HepG2 (cell line): Measurements from ENCODE around the gene CYP17A1. TPM values are rescaled to one million over a fixed set of nuclear protein-coding genes. Genes with fewer than 3 reads are reported as not detected.

Experiments
- BRD4 ChIP-seq: sonication (generic); formaldehyde crosslinking; IDR thresholded peaks from 2 replicates; pipeline ENCODE4 v1.4.0; 2020; ENCODE audit warnings: missing genetic modification reagents
- FOXA3 ChIP-seq: IDR thresholded peaks from 2 replicates; pipeline ENCODE4 v1.6.1; 2016; ENCODE audit warnings: missing genetic modification reagents, missing compliant biosample characterization
- ISL2 ChIP-seq: sonication (generic); formaldehyde crosslinking; IDR thresholded peaks from 2 replicates; pipeline ENCODE4 v1.5.0; 2020; ENCODE audit warnings: missing genetic modification reagents
- MAFF ChIP-seq: IDR thresholded peaks from 2 replicates; pipeline ENCODE4 v1.6.1; 2011; ENCODE audit warnings: low read depth, low read length, improper control_type of control experiment
- MAFG ChIP-seq: sonication (generic); formaldehyde crosslinking; IDR thresholded peaks from 2 replicates; pipeline ENCODE4 v1.5.1; 2020; ENCODE audit warnings: mild to moderate bottlenecking, missing genetic modification reagents
- NR2F1 ChIP-seq, 2 experiments: fragments of 450-650 bp in 1 of 2; formaldehyde crosslinking in 1 of 2; IDR thresholded peaks; 2 replicates each; pipeline versions ENCODE4 v1.5.0 to v1.6.1; 2016 to 2020; ENCODE audit warnings: mild to moderate bottlenecking in 1 of 2, missing compliant biosample characterization in 1 of 2, missing genetic modification reagents in 1 of 2, moderate library complexity in 1 of 2
- PRPF4 ChIP-seq: fragments of 200-400 bp; formaldehyde crosslinking; IDR thresholded peaks from 2 replicates; pipeline ENCODE4 v1.6.1; 2016; ENCODE audit warnings: low read length, low read depth; ENCODE audit not compliant: poor library complexity, severe bottlenecking
- RFXAP ChIP-seq: sonication (generic); formaldehyde crosslinking; IDR thresholded peaks from 2 replicates; pipeline ENCODE4 v1.4.0; 2020; ENCODE audit warnings: missing genetic modification reagents, borderline replicate concordance
- ZEB1 ChIP-seq: IDR thresholded peaks from 2 replicates; pipeline ENCODE4 v1.6.1; 2012; ENCODE audit warnings: mild to moderate bottlenecking, low read depth, inconsistent platforms; ENCODE audit not compliant: insufficient replicate concordance
- ZNF703 ChIP-seq: sonication (generic); formaldehyde crosslinking; IDR thresholded peaks from 2 replicates; pipeline ENCODE4 v1.5.1; 2020; ENCODE audit warnings: missing genetic modification reagents, mild to moderate bottlenecking, moderate library complexity, borderline replicate concordance
- ZNF768 ChIP-seq: sonication (generic); formaldehyde crosslinking; IDR thresholded peaks from 2 replicates; pipeline ENCODE4 v1.4.0; 2020; ENCODE audit warnings: missing genetic modification reagents
- ZSCAN9 ChIP-seq: IDR thresholded peaks from 2 replicates; pipeline ENCODE4 v1.6.1; 2016; ENCODE audit warnings: borderline replicate concordance
- polyA plus RNA-seq, 8 experiments: library from polyadenylated mRNA; depleted of rRNA in 3 of 8; stranded (reverse) in 7 of 8; unstranded in 1 of 8; fragments of >200 nt; fragmentation: Illumina TruSeq in 4 of 8; extraction: Trizol in 4 of 8; gene quantifications; 2 replicates each; pipeline versions ENCODE4 v1.2.1 to v1.2.3, GENCODE V29; 2011 to 2016; ENCODE audit warnings: low read depth in 4 of 8, missing spikeins in 1 of 8, mixed read lengths in 1 of 8; ENCODE audit not compliant: insufficient read depth in 1 of 8
- total RNA-seq, 5 experiments: library from RNA; depleted of rRNA; stranded (reverse); fragments of >200 nt; fragmentation: Illumina TruSeq; extraction: Trizol; gene quantifications; 2 replicates each; pipeline ENCODE4 v1.2.3, GENCODE V29; 2016; ENCODE audit warnings: low read depth in 1 of 5
- TF ChIP-seq, protein P1 (sequence below): sonication (generic); formaldehyde crosslinking; IDR thresholded peaks from 2 replicates; pipeline ENCODE4; 2020; ENCODE audit warnings: missing genetic modification reagents, mild to moderate bottlenecking, borderline replicate concordance
- TF ChIP-seq, protein P2 (sequence below): sonication (generic); formaldehyde crosslinking; IDR thresholded peaks from 2 replicates; pipeline ENCODE4 v1.5.0; 2020; ENCODE audit warnings: mild to moderate bottlenecking, low read depth, missing genetic modification reagents, borderline replicate concordance
- TF ChIP-seq, protein P3 (sequence below): IDR thresholded peaks from 2 replicates; pipeline ENCODE4 v1.6.1; 2018; ENCODE audit warnings: missing genetic modification reagents, mild to moderate bottlenecking, missing compliant biosample characterization
- TF ChIP-seq, protein P4 (sequence below): sonication (generic); formaldehyde crosslinking; IDR thresholded peaks from 2 replicates; pipeline ENCODE4 v1.9.0; 2021; ENCODE audit warnings: missing genetic modification reagents, mild to moderate bottlenecking, borderline replicate concordance
- TF ChIP-seq, protein P5 (sequence below): sonication (generic); formaldehyde crosslinking; IDR thresholded peaks from 2 replicates; pipeline ENCODE4 v1.4.0; 2020; ENCODE audit warnings: mild to moderate bottlenecking, low read depth, missing genetic modification reagents
- TF ChIP-seq, protein P6 (sequence below): sonication (generic); formaldehyde crosslinking; IDR thresholded peaks from 2 replicates; pipeline ENCODE4 v1.4.0; 2020; ENCODE audit warnings: mild to moderate bottlenecking, missing genetic modification reagents, borderline replicate concordance

Gene CYP17A1
- total and polyA plus RNA-seq, 2 of the 13 experiments (the other 11 are each of a cell fraction or from before 2014, with no cell fraction given), result 0.13 to 1.1 TPM

DNA sequence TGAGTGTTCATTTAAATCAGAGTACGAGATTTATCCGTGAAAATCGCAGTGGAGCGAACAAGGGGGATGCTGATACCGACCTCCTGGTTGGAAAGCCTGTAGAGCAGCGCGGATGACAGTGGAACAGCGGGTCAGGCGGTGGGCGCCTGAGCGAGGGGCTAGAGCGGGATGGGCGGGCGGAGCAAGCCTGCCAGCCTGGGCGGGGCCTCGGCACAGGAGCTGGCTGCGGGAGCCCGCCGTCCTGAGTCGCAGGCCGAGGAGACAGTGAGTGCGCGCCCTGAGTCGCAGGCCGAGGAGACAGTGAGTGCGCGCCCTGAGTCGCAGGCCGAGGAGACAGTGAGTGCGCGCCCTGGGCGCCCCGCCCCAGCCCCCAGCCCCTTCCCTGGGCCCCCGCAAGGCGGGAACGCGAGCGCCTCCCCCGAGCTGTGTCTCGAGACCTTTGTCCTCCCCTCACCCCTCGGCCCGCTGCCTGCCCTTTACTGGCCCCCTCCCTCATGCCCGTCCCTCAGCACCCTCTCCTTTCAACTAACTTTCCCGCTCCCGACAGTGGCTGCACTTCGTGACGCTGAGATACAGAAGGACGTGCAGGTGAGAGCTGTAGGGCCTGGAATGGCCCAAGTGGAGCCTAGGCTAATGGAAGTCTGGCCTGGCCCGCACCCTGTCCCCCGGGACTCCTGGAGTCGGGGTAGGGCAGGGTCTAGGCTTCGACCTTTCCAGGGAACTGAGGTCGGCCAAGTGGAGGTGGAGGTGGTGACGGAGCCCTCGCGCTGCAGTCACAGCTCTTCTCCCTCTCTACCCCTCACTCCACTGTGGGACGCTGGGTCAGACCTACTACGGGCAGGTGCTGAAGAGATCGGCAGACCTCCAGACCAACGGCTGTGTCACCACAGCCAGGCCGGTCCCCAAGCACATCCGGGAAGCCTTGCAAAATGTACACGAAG, 32.3 kb upstream of the CYP17A1 start, which contains the start of gene AS3MT (continued):
- TF ChIP-seq ZSCAN9 (CRISPR knock-in tag) (no peak), RFXAP (CRISPR knock-in tag) (peak; percentile 25; the same call in 1 of the 2 replicates), NR2F1 (CRISPR knock-in tag; IDR thresholded peaks at IDR 0.05) (no peak), ZNF768 (CRISPR knock-in tag) (no peak), MAFG (CRISPR knock-in tag) (no peak), BRD4 (CRISPR knock-in tag) (peak; percentile 8; the same call in 1 of the 2 replicates), ZNF703 (CRISPR knock-in tag) (no peak), PRPF4 (no peak), ISL2 (CRISPR knock-in tag) (peak; percentile 13; the same call in 1 of the 2 replicates), MAFF (no peak), ZEB1 (no peak), FOXA3 (0 out of 2 replicates have a peak, but pooled peaks have one; percentile 5)
- TF ChIP-seq, protein P1, sequence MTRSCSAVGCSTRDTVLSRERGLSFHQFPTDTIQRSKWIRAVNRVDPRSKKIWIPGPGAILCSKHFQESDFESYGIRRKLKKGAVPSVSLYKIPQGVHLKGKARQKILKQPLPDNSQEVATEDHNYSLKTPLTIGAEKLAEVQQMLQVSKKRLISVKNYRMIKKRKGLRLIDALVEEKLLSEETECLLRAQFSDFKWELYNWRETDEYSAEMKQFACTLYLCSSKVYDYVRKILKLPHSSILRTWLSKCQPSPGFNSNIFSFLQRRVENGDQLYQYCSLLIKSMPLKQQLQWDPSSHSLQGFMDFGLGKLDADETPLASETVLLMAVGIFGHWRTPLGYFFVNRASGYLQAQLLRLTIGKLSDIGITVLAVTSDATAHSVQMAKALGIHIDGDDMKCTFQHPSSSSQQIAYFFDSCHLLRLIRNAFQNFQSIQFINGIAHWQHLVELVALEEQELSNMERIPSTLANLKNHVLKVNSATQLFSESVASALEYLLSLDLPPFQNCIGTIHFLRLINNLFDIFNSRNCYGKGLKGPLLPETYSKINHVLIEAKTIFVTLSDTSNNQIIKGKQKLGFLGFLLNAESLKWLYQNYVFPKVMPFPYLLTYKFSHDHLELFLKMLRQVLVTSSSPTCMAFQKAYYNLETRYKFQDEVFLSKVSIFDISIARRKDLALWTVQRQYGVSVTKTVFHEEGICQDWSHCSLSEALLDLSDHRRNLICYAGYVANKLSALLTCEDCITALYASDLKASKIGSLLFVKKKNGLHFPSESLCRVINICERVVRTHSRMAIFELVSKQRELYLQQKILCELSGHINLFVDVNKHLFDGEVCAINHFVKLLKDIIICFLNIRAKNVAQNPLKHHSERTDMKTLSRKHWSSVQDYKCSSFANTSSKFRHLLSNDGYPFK (CRISPR knock-in tag), result peak; percentile 36; the same call in 1 of the 2 replicates
- TF ChIP-seq, protein P2, sequence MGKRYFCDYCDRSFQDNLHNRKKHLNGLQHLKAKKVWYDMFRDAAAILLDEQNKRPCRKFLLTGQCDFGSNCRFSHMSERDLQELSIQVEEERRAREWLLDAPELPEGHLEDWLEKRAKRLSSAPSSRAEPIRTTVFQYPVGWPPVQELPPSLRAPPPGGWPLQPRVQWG, result no peak
- TF ChIP-seq, protein P3, sequence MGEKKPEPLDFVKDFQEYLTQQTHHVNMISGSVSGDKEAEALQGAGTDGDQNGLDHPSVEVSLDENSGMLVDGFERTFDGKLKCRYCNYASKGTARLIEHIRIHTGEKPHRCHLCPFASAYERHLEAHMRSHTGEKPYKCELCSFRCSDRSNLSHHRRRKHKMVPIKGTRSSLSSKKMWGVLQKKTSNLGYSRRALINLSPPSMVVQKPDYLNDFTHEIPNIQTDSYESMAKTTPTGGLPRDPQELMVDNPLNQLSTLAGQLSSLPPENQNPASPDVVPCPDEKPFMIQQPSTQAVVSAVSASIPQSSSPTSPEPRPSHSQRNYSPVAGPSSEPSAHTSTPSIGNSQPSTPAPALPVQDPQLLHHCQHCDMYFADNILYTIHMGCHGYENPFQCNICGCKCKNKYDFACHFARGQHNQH (CRISPR knock-in tag), result no peak
- TF ChIP-seq, protein P4, sequence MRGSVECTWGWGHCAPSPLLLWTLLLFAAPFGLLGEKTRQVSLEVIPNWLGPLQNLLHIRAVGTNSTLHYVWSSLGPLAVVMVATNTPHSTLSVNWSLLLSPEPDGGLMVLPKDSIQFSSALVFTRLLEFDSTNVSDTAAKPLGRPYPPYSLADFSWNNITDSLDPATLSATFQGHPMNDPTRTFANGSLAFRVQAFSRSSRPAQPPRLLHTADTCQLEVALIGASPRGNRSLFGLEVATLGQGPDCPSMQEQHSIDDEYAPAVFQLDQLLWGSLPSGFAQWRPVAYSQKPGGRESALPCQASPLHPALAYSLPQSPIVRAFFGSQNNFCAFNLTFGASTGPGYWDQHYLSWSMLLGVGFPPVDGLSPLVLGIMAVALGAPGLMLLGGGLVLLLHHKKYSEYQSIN (CRISPR knock-in tag), result no peak
- TF ChIP-seq, protein P5, sequence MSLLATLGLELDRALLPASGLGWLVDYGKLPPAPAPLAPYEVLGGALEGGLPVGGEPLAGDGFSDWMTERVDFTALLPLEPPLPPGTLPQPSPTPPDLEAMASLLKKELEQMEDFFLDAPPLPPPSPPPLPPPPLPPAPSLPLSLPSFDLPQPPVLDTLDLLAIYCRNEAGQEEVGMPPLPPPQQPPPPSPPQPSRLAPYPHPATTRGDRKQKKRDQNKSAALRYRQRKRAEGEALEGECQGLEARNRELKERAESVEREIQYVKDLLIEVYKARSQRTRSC (CRISPR knock-in tag), result 0 out of 2 replicates have a peak, but pooled peaks have one; percentile 42
- TF ChIP-seq, protein P6, sequence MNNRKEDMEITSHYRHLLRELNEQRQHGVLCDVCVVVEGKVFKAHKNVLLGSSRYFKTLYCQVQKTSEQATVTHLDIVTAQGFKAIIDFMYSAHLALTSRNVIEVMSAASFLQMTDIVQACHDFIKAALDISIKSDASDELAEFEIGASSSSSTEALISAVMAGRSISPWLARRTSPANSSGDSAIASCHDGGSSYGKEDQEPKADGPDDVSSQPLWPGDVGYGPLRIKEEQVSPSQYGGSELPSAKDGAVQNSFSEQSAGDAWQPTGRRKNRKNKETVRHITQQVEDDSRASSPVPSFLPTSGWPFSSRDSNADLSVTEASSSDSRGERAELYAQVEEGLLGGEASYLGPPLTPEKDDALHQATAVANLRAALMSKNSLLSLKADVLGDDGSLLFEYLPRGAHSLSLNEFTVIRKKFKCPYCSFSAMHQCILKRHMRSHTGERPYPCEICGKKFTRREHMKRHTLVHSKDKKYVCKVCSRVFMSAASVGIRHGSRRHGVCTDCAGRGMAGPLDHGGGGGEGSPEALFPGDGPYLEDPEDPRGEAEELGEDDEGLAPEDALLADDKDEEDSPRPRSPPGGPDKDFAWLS, result no peak
